Femur (tissue), 1 donor: Measurements from ENCODE around the gene CUZD1.

Experiments used
- DNase-seq: peaks from one replicate; pipeline ENCODE4 v3.0.0-alpha.2; 2017

The CUZD1 gene

DNA sequence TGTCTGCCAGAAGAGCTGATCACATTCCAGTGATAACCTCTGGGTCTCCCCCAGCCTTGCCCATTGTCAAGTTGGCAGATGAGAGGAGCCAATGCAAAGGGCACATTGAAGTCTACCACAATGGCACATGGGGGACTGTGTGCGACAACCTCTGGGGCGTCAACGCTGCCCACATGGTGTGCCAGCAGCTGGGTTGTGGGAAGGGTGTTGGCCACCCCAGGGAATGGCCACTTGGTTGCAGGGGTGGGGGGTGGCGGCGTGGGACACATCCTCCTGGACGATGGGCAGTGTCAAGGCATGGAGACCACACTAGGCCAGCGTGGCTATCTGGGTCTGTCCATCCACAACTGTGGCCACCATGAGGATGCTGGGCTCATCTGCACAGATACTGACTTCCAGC lies 43.4 kb downstream of the CUZD1 start:
- no peak for DNase-seq

GRCh38 chr10:122798704-122799231 lies 46.9 kb downstream of the CUZD1 start:
- no peak for DNase-seq

- no peak for DNase-seq
Observed at GRCh38 chr10:122796796-122797195, 48.9 kb downstream of the CUZD1 start.

- no peak for DNase-seq
Observed at GRCh38 chr10:122795924-122796323, 49.7 kb downstream of the CUZD1 start.

DNA sequence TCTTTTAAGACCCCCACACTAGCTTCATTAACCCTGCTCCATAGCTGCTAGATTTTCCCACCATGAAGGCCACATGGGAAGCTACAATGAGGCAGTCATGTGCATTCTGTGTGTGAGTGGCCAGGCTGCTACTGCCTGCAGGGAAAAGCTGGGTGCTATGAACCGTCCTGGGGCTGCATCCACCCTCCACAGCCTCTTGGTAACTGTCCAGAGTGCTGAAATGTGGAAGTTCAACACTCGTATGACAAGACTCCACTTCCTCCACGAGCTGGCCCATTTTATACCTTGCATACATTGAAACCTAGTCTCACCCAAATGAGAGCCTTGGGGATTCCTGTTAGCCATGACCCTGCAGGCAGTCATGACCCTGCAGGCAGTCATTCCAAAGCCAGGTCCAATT lies 59.4 kb downstream of the CUZD1 start:
- no peak for DNase-seq

DNA sequence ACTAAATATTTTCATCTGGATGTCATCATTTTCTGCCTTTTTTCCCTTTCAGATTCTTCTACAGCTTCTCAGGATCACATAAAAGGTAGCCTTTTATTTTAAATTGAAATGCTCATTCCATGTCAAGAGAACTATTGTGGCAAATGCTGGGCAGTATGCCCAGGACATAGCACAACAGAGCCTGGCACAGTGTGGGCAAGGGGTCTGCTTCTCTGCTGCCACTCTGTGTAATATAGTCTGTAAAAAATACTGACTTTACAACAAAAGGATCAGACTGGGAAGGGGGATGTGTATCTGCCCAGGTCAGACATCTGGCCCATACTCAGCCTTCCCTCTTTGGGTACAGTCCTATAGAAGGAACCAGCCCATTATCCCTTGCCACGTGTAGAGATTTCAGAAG lies 62.7 kb downstream of the CUZD1 start:
- DNase-seq = no peak
